Measurements from ENCODE around the gene GABRR3. TPM values are rescaled to one million over a fixed set of nuclear protein-coding genes. Genes with fewer than 3 reads are reported as not detected.

Gene GABRR3
- total RNA-seq, 1 donor from 2014 or later: not detected

GRCh38 chr3:97959872-97960271 lies 75.2 kb downstream of the GABRR3 start:
- no peak for TF ChIP-seq CTCF (IDR thresholded peaks at IDR 0.05)
- no peaks in the 10 kb centered on the region for H3K4me1 ChIP-seq
- no peaks in the 10 kb centered on the region for H3K9me3 ChIP-seq
- DNase-seq (no peak), ATAC-seq (no peak)
- H3K27ac ChIP-seq: no peak overlapping the region
- intact Hi-C loops (cut with DNase I): no loop called here
- H3K36me3 ChIP-seq: peaks cover 41% of the 10 kb centered on the region
- H3K27me3 ChIP-seq (ENCODE audit: low read depth): no peaks in the 10 kb centered on the region
- H3K4me3 ChIP-seq: no peak overlapping the region

GRCh38 chr3:97958796-97959195 lies 76.3 kb downstream of the GABRR3 start:
- intact Hi-C loops (cut with DNase I): no loop called here
- Histone ChIP-seq H3K27me3 (ENCODE audit: low read depth) (no peaks in the 10 kb centered on the region), H3K27ac (no peak overlapping the region), H3K4me3 (no peak overlapping the region), H3K9me3 (no peaks in the 10 kb centered on the region), H3K4me1 (no peaks in the 10 kb centered on the region), H3K36me3 (peaks cover 51% of the 10 kb centered on the region)
- DNase-seq (no peak), ATAC-seq (no peak)
- TF ChIP-seq CTCF (IDR thresholded peaks at IDR 0.05): no peak

GRCh38 chr3:97958396-97958795 lies 76.7 kb downstream of the GABRR3 start:
- H3K27me3 ChIP-seq (ENCODE audit: low read depth): no peaks in the 10 kb centered on the region
- peaks cover 54% of the 10 kb centered on the region for H3K36me3 ChIP-seq
- H3K4me1 ChIP-seq: no peaks in the 10 kb centered on the region
- ATAC-seq: no peak
- no peak overlapping the region for H3K4me3 ChIP-seq
- DNase-seq: no peak
- intact Hi-C loops (cut with DNase I): no loop called here
- H3K27ac ChIP-seq: no peak overlapping the region
- TF ChIP-seq CTCF (IDR thresholded peaks at IDR 0.05): no peak
- H3K9me3 ChIP-seq: no peaks in the 10 kb centered on the region

- no peak for DNase-seq
- intact Hi-C loops (cut with DNase I): no loop called here
- peak overlapping the region; percentile 4 for H3K27ac ChIP-seq
- no peaks in the 10 kb centered on the region for H3K9me3 ChIP-seq
- no peak overlapping the region for H3K4me3 ChIP-seq
- no peak for TF ChIP-seq CTCF (IDR thresholded peaks at IDR 0.05)
- peaks cover 60% of the 10 kb centered on the region for H3K36me3 ChIP-seq
- ATAC-seq: peak; percentile 37 to 53
- H3K4me1 ChIP-seq: peaks cover 2% of the 10 kb centered on the region
- no peaks in the 10 kb centered on the region for H3K27me3 ChIP-seq (ENCODE audit: low read depth)
Measured at GRCh38 chr3:97957617-97958311, 77.4 kb downstream of the GABRR3 start.

DNA sequence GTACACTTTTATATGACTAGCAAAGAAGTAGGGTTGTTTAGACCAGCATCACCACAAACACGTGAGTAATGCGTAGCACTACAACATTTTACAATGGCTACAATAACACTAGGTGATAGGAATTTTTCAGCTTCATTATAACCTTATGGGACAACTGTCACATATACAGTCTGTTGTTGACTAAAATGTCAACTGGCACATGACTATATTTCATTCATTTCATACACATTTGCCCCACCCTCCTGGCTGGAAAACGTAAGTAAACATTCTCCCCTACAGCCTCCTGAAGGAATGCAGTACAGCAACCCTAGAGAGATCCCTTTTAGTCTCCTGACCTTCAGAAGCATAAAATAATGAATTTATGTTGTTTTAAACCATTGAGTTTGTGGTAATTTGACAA lies 79.1 kb downstream of the GABRR3 start:
- Histone ChIP-seq H3K9me3 (no peaks in the 10 kb centered on the region), H3K4me1 (peaks cover 6% of the 10 kb centered on the region), H3K27me3 (ENCODE audit: low read depth) (no peaks in the 10 kb centered on the region), H3K27ac (no peak overlapping the region), H3K4me3 (no peak overlapping the region), H3K36me3 (peaks cover 54% of the 10 kb centered on the region)
- DNase-seq (no peak), ATAC-seq (no peak)
- TF ChIP-seq CTCF (IDR thresholded peaks at IDR 0.05): no peak
- intact Hi-C loops (cut with DNase I): no loop called here
